A549 (cell line): Measurements from ENCODE around the gene PAEP.

Experiments used
- BCL3 ChIP-seq: fragments of >200 bp; sonication (Bioruptor Twin); formaldehyde crosslinking; IDR thresholded peaks from 3 replicates; pipeline ENCODE4 v1.6.1; 2016
- CTCF ChIP-seq: fragments of >200 bp; sonication (Bioruptor Twin); formaldehyde crosslinking; IDR thresholded peaks from 3 replicates; pipeline ENCODE4 v1.5.1; 2016
- POLR2A ChIP-seq: IDR thresholded peaks from 2 replicates; pipeline ENCODE4 v1.6.1; 2012; ENCODE audit warnings: mild to moderate bottlenecking, low read length
- SREBF2 ChIP-seq: fragments of 450-650 bp; IDR thresholded peaks from 2 replicates; pipeline ENCODE4 v1.6.1; 2014; ENCODE audit warnings: mild to moderate bottlenecking, moderate library complexity
- USF2 ChIP-seq: fragments of 450-650 bp; IDR thresholded peaks from 2 replicates; pipeline ENCODE4 v1.6.1; 2014; ENCODE audit warnings: antibody characterized with exemption

GRCh38 chr9:135604437-135605237, 43.1 kb downstream of the PAEP start:
- TF ChIP-seq CTCF (no peak), POLR2A (no peak), BCL3 (no peak), USF2 (no peak), SREBF2 (no peak)
